Measurements from ENCODE around the gene C2orf68. TPM values are rescaled to one million over a fixed set of nuclear protein-coding genes. Genes with fewer than 3 reads are reported as not detected.
"Not testable (repeated sequence)": the region's sequence is repeated elsewhere in the genome, so short reads cannot be mapped to it uniquely, and the experiment has no call there.

C2orf68 gene
- polyA plus RNA-seq, 3 donors: 24.2 to 32.9 (median 30.7) TPM

GRCh38 chr2:85619617-85620016 lies 7.8 kb upstream of the C2orf68 start:
- H3K36me3 Mint-ChIP-seq: peaks cover 39 to 61% of the 10 kb centered on the region in 2 donors
- Histone ChIP-seq H3K4me3 (replicated peaks in 1 of 3; ENCODE audit: low read depth in 2 of 3, low read length in 3 of 3) (no peak overlapping the region), H3K9me3 (replicated peaks in 1 of 2; ENCODE audit: control insufficient read depth in 1 of 2, insufficient read depth in 1 of 2, low read length in 2 of 2) (no peaks in the 10 kb centered on the region), H3K9ac (ENCODE audit: insufficient read depth, low read length, poor library complexity, severe bottlenecking) (no peak overlapping the region), H3K36me3 (replicated peaks in 1 of 2; ENCODE audit: control insufficient read depth in 1 of 2, insufficient read depth in 2 of 2, low read length in 2 of 2) (peaks cover 50 to 60% of the 10 kb centered on the region in 2 donors), H3K4me1 (ENCODE audit: control insufficient read depth in 1 of 2, insufficient read depth in 2 of 2, low read length in 2 of 2) (peaks cover 17 to 21% of the 10 kb centered on the region in 2 donors), H2AFZ (ENCODE audit: insufficient read depth, low read depth, low read length, poor library complexity, severe bottlenecking) (no peak overlapping the region), H3K4me2 (replicated peaks; ENCODE audit: extremely low read depth, low read length, poor library complexity, severe bottlenecking) (no peak overlapping the region), H4K20me1 (ENCODE audit: insufficient read depth, low read length) (peaks cover 51% of the 10 kb centered on the region), H3K27me3 (ENCODE audit: control insufficient read depth in 2 of 2, insufficient read depth in 2 of 2, low read length in 2 of 2) (no peaks in the 10 kb centered on the region), H3K79me2 (ENCODE audit: insufficient read depth, low read length) (peaks cover 64% of the 10 kb centered on the region), H3K27ac (ENCODE audit: low read depth in 1 of 2, low read length in 2 of 2) (no peak overlapping the region)
- H3K9me3 Mint-ChIP-seq: no peaks in the 10 kb centered on the region
- 94% methylated on average over 6 of the region's 6 CpGs for WGBS (ENCODE audit: insufficient coverage)
- intact Hi-C loops (cut with micrococcal nuclease): loop anchor here (10.0 kb wide), 2 partner anchors 205 to 485 kb away; partner anchors contain the start of genes POLR1A (in 2 of the 2), PTCD3 (in 2 of the 2), CAPG (in 1 of the 2) and SH2D6 (in 1 of the 2)
- TF ChIP-seq CTCF (IDR thresholded peaks at IDR 0.05): no peak
- DNase-seq: no peak
- no peak overlapping the region for H3K27ac Mint-ChIP-seq
- peaks cover 0 to 2% (median 0%) of the 10 kb centered on the region in 3 donors for H3K27me3 Mint-ChIP-seq (ENCODE audit: low read depth in 3 of 3)
- H3K4me3 Mint-ChIP-seq: no peak overlapping the region
- peaks cover 16% of the 10 kb centered on the region for H3K4me1 Mint-ChIP-seq

- H3K9ac ChIP-seq (ENCODE audit: insufficient read depth, low read length, poor library complexity, severe bottlenecking); H3K27me3 ChIP-seq (ENCODE audit: control insufficient read depth in 2 of 2, insufficient read depth in 2 of 2, low read length in 2 of 2); H3K4me3 ChIP-seq (replicated peaks in 1 of 3; ENCODE audit: low read depth in 2 of 3, low read length in 3 of 3); H3K27ac Mint-ChIP-seq; H3K4me3 Mint-ChIP-seq; H3K27me3 Mint-ChIP-seq (ENCODE audit: low read depth in 3 of 3); H3K9me3 Mint-ChIP-seq; H3K9me3 ChIP-seq (replicated peaks in 1 of 2; ENCODE audit: control insufficient read depth in 1 of 2, insufficient read depth in 1 of 2, low read length in 2 of 2); H2AFZ ChIP-seq (ENCODE audit: insufficient read depth, low read depth, low read length, poor library complexity, severe bottlenecking); H3K27ac ChIP-seq (ENCODE audit: low read depth in 1 of 2, low read length in 2 of 2); DNase-seq: not testable (repeated sequence)
- Histone ChIP-seq H3K4me2 (replicated peaks; ENCODE audit: extremely low read depth, low read length, poor library complexity, severe bottlenecking) (peak overlapping the region; percentile 72), H3K4me1 (ENCODE audit: control insufficient read depth in 1 of 2, insufficient read depth in 2 of 2, low read length in 2 of 2) (peaks cover 17 to 23% of the 10 kb centered on the region in 2 donors), H4K20me1 (ENCODE audit: insufficient read depth, low read length) (peaks cover 36% of the 10 kb centered on the region), H3K79me2 (ENCODE audit: insufficient read depth, low read length) (peaks cover 57% of the 10 kb centered on the region), H3K36me3 (replicated peaks in 1 of 2; ENCODE audit: control insufficient read depth in 1 of 2, insufficient read depth in 2 of 2, low read length in 2 of 2) (peaks cover 32 to 41% of the 10 kb centered on the region in 2 donors)
- 100% methylated on average over 1 of the region's 5 CpGs for WGBS (ENCODE audit: insufficient coverage)
- H3K36me3 Mint-ChIP-seq: peaks cover 22 to 44% of the 10 kb centered on the region in 2 donors
- peaks cover 16% of the 10 kb centered on the region for H3K4me1 Mint-ChIP-seq
- intact Hi-C loops (cut with micrococcal nuclease): loop anchor here (10.0 kb wide), 2 partner anchors 203 to 487 kb away; partner anchors contain the start of genes POLR1A (in 2 of the 2), PTCD3 (in 2 of the 2), CAPG (in 1 of the 2) and SH2D6 (in 1 of the 2)
Observed at GRCh38 chr2:85617723-85618122, 5.9 kb upstream of the C2orf68 start.

Measured in CD14-positive monocyte (primary cell).